ENCODE results near the gene CYP4A22. TPM values are rescaled to one million over a fixed set of nuclear protein-coding genes. Genes with fewer than 3 reads are reported as not detected.

CYP4A22 gene
- total RNA-seq, 1 donor = not detected

DNA sequence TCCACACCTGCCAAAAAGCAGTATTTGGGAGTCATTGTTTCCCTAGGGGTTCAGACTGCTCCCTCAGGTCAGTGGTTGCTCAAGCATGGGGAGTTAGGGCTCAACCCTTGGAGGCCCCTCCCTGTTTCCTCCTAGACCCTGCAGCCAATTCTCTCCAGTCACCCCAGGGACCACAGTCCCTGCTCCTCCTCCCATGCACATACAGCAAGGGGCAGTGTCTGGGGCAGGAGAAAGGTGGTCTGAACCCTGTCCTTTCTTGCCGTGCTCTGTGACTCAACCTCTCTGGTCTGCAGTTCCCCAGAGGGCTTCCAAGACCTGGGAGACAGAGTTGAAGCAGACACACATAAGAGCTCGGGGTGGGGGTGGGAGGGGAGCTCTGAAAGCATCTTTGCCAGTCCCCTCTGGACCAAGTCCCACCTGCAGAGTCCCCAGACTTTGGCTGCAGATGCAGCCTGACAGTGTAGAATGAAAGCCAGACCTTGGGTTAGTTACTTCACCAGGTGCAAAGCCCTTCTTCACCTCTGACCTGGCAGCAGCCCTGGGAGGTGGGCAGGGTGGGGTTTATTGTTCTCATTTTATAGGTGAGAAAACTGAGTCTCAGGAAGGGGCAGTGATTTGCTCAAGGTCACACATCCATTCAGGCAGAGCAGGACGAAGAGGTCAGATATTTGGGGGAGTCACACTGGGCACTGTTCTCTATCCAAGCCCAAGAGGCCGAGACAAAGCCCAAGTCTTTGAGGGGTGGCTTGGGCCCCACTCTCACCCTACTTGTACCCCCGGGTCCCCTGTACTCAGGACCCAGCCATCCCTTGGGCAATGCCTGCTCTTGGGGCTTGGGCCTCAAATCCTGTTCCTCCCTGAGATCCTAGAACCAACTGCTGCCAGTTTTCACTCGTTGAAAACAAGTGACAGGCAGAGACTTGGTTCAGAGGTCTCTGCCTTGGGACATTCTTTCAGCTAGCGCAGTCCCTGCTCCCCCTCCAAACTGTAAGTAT, 51.8 kb downstream of the CYP4A22 start:
- Histone ChIP-seq H4K20me1 (ENCODE audit: insufficient read depth, low read length) (no peaks in the 10 kb centered on the region), H3K4me1 (ENCODE audit: insufficient read depth, low read length) (peaks cover 8% of the 10 kb centered on the region), H3K4me2 (ENCODE audit: insufficient read depth, low read length) (no peak overlapping the region), H3K27ac (ENCODE audit: low read depth, low read length) (no peak overlapping the region), H3K9me3 (ENCODE audit: low read depth, low read length) (no peaks in the 10 kb centered on the region), H3K36me3 (ENCODE audit: insufficient read depth, low read length) (no peaks in the 10 kb centered on the region), H3K27me3 (ENCODE audit: insufficient read depth, low read length) (no peaks in the 10 kb centered on the region), H3K79me2 (ENCODE audit: insufficient read depth, low read length) (no peaks in the 10 kb centered on the region), H2AFZ (ENCODE audit: low read length) (no peak overlapping the region), H3K4me3 (ENCODE audit: insufficient read depth, low read length) (no peak overlapping the region)
- TF ChIP-seq, protein P1, sequence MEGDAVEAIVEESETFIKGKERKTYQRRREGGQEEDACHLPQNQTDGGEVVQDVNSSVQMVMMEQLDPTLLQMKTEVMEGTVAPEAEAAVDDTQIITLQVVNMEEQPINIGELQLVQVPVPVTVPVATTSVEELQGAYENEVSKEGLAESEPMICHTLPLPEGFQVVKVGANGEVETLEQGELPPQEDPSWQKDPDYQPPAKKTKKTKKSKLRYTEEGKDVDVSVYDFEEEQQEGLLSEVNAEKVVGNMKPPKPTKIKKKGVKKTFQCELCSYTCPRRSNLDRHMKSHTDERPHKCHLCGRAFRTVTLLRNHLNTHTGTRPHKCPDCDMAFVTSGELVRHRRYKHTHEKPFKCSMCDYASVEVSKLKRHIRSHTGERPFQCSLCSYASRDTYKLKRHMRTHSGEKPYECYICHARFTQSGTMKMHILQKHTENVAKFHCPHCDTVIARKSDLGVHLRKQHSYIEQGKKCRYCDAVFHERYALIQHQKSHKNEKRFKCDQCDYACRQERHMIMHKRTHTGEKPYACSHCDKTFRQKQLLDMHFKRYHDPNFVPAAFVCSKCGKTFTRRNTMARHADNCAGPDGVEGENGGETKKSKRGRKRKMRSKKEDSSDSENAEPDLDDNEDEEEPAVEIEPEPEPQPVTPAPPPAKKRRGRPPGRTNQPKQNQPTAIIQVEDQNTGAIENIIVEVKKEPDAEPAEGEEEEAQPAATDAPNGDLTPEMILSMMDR (IDR thresholded peaks at IDR 0.05; ENCODE audit: extremely low read depth, low read depth, low read length) = no peak
- no peak for DNase-seq (ENCODE audit: insufficient read length, low spot score, missing footprints)

DNA sequence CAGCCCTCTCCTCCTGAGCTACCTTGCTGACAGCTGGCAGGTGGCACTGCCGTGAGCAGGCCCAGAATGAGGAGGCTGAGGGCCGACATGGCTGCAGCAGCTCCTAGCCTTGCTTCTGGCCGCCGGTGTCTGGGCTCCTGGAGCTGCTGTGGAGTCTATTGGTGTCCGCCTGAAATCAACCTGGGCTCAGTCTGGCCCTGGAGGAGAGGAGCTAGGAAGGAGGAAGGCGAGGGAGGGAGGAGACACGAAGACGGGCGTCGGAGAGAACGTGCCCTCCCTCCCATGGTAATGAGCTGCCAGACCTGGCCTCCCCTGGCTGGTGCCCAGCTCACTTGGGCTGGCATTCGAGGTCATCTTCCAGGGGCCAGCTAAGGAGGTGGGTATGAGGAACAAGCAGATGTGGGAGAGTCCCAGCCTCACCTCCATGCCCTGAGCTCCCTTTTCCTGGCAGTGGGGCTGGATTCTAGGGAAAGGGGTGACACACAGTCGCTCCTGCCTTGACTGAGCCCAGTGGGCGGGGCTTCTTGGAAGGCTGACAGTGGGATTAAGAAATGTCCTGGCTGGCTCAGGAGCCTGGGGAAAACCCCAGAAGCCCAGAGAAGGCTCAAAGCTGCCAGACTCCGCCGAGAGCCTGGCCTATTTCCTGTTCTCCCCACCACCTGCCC, 52.7 kb downstream of the CYP4A22 start, which contains the start of gene PDZK1IP1:
PDZK1IP1 (minus strand) TSS at position 193 of the 665 bp plus-strand sequence; CDS start at position 89, 104 bp downstream.
- H3K9me3 ChIP-seq (ENCODE audit: low read depth, low read length) = no peaks in the 10 kb centered on the region
- no peak within 1 kb of the TSS for H3K27ac ChIP-seq (ENCODE audit: low read depth, low read length)
- no peaks in the 10 kb centered on the region for H3K36me3 ChIP-seq (ENCODE audit: insufficient read depth, low read length)
- peak; percentile 92 for DNase-seq (ENCODE audit: insufficient read length, low spot score, missing footprints)
- no peaks in the 10 kb centered on the region for H4K20me1 ChIP-seq (ENCODE audit: insufficient read depth, low read length)
- no peak within 1 kb of the TSS for H3K4me3 ChIP-seq (ENCODE audit: insufficient read depth, low read length)
- TF ChIP-seq, protein P1 (IDR thresholded peaks at IDR 0.05; ENCODE audit: extremely low read depth, low read depth, low read length) = no peak
- peaks cover 8% of the 10 kb centered on the region for H3K4me1 ChIP-seq (ENCODE audit: insufficient read depth, low read length)
- H3K79me2 ChIP-seq (ENCODE audit: insufficient read depth, low read length) = no peaks in the 10 kb centered on the region
- H2AFZ ChIP-seq (ENCODE audit: low read length) = peak within 1 kb of the TSS; percentile 61
- H3K27me3 ChIP-seq (ENCODE audit: insufficient read depth, low read length) = no peaks in the 10 kb centered on the region
- peak within 1 kb of the TSS; percentile 51 for H3K4me2 ChIP-seq (ENCODE audit: insufficient read depth, low read length)

DNA sequence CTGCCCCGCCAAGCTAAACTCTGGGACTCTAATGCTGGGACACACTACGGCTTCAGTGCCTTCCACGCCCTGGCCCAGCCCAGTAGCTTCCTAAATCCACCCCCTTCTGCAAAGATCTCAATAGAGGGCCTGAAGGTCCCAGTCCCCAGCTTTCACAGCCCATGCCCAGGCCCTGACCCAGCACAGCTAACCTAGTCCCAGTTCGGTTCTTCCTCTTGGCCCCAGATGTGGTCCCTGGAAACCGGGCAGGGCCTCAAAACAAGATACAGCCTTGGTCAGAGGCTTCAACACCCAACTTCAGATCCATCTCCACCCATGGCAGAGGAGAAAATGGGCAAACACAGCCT, 53.2 kb downstream of the CYP4A22 start:
- TF ChIP-seq, protein P1 (IDR thresholded peaks at IDR 0.05; ENCODE audit: extremely low read depth, low read depth, low read length) = no peak
- DNase-seq (ENCODE audit: insufficient read length, low spot score, missing footprints) = no peak
- H3K4me2 ChIP-seq (ENCODE audit: insufficient read depth, low read length) = peak overlapping the region; percentile 51
- no peaks in the 10 kb centered on the region for H3K36me3 ChIP-seq (ENCODE audit: insufficient read depth, low read length)
- H3K27me3 ChIP-seq (ENCODE audit: insufficient read depth, low read length) = no peaks in the 10 kb centered on the region
- H2AFZ ChIP-seq (ENCODE audit: low read length) = peak overlapping the region; percentile 61
- peaks cover 8% of the 10 kb centered on the region for H3K4me1 ChIP-seq (ENCODE audit: insufficient read depth, low read length)
- H4K20me1 ChIP-seq (ENCODE audit: insufficient read depth, low read length) = no peaks in the 10 kb centered on the region
- H3K27ac ChIP-seq (ENCODE audit: low read depth, low read length) = no peak overlapping the region
- H3K79me2 ChIP-seq (ENCODE audit: insufficient read depth, low read length) = no peaks in the 10 kb centered on the region
- H3K9me3 ChIP-seq (ENCODE audit: low read depth, low read length) = no peaks in the 10 kb centered on the region
- H3K4me3 ChIP-seq (ENCODE audit: insufficient read depth, low read length) = no peak overlapping the region

DNA sequence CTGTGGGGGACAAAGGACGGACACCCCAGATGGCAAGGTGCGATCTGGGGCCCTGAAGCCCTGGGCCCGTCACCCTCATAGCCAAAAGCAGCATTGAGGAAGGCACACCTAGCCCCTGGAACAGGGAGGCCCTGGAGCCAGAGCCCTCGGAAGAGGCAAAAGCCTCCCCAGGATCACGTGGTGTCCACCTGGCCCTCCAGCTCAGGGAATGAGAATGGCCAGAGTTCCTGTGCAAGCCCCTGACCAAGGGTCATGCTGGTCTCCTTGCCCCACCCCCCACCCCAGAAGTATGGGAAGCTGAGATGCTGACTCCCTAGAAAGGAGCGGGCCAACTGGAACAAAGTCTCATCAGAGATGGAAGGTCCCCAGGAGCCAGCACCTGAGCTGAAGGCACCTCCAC, 53.6 kb downstream of the CYP4A22 start:
- Histone ChIP-seq H3K27ac (ENCODE audit: low read depth, low read length) (no peak overlapping the region), H3K4me1 (ENCODE audit: insufficient read depth, low read length) (peaks cover 8% of the 10 kb centered on the region), H2AFZ (ENCODE audit: low read length) (no peak overlapping the region), H3K79me2 (ENCODE audit: insufficient read depth, low read length) (no peaks in the 10 kb centered on the region), H3K4me3 (ENCODE audit: insufficient read depth, low read length) (no peak overlapping the region), H3K4me2 (ENCODE audit: insufficient read depth, low read length) (peak overlapping the region; percentile 51), H4K20me1 (ENCODE audit: insufficient read depth, low read length) (no peaks in the 10 kb centered on the region), H3K9me3 (ENCODE audit: low read depth, low read length) (no peaks in the 10 kb centered on the region), H3K27me3 (ENCODE audit: insufficient read depth, low read length) (no peaks in the 10 kb centered on the region), H3K36me3 (ENCODE audit: insufficient read depth, low read length) (no peaks in the 10 kb centered on the region)
- no peak for DNase-seq (ENCODE audit: insufficient read length, low spot score, missing footprints)
- TF ChIP-seq, protein P1 (IDR thresholded peaks at IDR 0.05; ENCODE audit: extremely low read depth, low read depth, low read length) = no peak
